GM19023 (cell line): ENCODE data around the gene CPVL.
"Not testable (repeated sequence)": the region's sequence is repeated elsewhere in the genome, so short reads cannot be mapped to it uniquely, and the experiment has no call there.

Experiments
- ATAC-seq: cut with Tn5 transposase; IDR thresholded peaks from one replicate; pipeline ENCODE4 v1.9.1; 2021; ENCODE audit warnings: mild to moderate bottlenecking, moderate library complexity; ENCODE audit not compliant: unreplicated experiment

The CPVL gene

DNA sequence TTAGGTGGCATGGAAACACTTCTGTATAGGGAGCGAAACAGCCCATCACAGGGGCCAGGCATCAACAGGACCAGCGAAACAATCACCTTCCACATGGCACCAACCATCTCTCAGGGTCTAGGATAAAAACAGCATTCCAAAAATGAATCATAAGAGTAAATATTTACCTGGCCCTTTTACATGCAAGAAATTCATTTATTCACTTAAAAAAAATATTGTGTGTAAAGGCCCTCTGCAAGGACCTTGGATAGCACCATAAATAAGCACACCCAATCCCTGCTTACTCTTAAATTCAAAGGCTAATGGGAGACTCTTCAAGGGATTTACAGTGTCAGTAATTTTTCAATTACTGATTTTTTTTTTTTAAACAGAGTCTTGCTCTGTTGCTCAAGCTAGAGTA, 25.4 kb downstream of the CPVL start:
- no peak for ATAC-seq

DNA sequence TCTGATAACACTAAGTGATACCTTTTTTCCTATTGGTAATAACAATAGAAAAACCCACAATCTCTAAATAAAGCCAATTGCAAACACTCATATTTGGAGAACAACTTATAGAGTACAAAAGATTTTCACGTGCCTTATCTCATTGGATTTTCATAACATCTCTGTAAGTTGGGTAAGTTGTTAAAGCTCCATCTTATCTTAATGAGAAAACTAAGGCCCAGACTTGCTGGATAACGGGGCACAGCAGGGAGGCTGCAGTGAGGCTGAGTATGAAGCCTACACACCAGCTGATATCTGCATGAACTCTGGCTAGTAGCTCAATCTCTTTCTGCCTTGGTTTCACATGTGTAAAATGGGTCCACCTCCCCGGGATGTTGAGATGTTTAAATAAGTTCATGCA, 26.8 kb downstream of the CPVL start:
- ATAC-seq = no peak

DNA sequence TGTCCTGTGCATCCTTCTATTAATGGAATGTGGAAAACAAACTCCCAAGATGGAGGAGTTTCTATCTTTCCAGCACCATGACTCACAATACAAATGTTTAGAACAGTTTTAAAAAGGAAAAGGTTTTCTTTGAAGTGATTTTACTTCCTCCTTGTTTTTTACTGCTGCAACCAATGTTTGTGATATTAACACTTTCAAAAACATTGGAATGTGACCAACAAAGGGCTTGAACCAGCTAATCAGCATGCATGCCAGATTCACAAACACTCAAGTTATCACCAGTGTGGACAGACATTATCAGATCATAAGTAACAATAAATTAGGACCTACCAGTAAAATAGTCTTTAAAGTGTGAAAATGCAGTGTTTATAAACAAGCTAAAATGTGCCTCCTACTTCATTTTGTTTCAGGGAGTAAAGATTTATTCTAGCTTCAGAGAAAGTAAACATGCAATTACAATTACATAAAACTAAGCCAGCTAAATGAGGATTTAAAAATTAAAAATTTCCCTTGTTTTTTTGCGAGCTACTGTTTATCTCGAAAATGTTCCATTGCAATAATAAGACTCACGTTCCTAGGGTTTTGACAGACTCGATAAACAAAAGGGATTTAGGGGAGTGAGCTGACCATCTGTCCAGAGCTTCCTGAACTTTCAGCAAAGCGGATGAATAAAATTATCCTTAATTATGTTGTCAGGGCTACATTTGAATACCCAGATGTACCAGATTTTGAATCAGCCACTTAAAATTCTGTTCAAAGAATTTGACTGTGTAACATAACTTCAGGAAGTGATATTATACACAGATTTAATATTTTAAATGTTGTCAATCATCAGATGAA, 29.8 kb downstream of the CPVL start:
- ATAC-seq = no peak

DNA sequence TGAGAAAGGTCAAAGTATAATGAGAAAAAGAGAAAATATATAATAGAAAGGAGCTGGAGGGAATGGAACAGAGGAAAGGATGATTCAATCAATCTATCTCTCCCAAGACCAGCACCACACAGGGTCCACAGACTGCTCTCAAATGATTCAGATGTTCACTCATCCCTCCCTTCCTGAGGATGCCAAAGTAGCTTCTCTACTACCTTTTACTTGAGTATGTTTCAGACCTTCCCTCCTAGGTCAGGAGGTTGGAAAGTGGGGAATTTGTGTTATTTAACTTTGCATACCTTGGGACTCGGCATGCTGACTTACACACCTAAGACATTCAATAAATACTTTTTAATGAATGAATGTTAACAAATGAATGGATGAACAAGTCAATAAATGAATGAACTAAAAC, 30.6 kb downstream of the CPVL start:
- no peak for ATAC-seq

DNA sequence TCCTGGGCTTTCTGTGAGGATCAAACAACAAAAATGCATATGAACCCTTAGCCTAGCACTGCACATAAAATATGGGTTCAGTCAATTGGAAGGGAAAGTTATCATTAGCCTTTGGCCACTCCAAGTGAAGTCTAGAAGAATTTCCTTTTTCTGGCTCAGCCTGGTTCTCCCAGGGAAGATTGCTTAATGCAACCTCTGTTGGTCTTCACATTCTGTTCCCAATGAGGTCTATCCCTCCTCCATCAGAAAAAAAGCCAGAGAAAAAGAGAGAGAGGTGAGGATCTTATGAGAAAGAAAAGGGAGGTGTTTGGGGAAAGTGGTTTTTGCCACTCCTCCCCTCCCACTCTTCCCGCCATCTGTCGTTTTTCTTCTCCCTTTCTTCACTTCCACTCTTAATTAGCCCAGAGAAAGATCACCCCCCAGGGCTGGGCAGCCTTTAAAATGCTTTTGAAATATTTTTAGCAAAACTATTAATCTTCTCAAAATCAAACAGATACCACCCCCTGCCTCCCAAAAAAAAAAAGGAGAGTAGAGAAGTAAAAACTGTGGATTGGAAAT, 31.1 kb downstream of the CPVL start:
- ATAC-seq = no peak

DNA sequence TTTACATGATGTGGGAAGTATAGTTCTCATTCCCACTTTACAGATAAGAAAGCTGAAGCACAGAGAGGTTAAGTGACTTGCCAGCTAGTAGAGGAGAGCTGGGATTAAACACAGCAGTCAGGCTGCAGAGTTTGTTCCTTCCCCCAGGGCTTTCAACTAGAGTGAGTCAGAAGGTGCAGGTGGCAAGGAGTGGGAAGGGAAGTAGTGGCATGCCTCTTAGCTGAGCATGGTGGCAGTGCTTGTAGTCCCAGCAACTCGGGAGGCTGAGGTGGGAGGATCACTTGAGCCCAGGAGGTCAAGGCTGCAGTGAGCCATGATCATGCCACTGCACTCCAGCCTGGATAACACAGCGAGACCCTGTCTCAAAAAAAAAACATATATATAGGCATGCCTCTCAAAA, 32.1 kb downstream of the CPVL start:
- ATAC-seq = not testable (repeated sequence)

DNA sequence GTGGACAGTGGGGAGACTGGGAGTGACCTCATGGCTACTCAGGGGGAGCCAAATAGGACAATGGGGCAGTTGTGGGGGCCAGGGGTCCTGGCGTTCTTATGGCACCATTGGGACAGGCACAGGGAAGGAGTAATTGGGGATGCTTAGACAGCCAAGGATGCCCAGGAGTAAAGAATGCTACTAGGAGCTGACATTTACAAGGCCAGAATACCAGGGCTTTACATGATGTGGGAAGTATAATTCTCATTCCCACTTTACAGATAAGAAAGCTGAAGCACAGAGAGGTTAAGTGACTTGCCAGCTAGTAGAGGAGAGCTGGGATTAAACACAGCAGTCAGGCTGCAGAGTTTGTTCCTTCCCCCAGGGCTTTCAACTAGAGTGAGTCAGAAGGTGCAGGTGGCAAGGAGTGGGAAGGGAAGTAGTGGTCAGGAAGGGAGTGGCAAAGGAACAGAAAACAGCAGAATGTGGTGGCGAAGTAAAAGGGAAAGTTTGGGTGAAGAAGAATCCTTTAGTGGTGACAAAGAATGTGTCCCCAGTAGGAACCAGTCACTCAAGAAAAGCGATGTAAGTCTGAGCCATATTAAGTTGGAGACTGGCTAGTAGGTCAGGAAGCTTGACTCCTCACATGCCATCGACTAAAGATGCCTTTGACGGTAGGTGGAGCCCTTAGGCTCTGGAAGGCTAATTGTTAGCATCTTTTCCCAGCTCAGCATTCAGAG, 32.8 kb downstream of the CPVL start:
- no peak for ATAC-seq

DNA sequence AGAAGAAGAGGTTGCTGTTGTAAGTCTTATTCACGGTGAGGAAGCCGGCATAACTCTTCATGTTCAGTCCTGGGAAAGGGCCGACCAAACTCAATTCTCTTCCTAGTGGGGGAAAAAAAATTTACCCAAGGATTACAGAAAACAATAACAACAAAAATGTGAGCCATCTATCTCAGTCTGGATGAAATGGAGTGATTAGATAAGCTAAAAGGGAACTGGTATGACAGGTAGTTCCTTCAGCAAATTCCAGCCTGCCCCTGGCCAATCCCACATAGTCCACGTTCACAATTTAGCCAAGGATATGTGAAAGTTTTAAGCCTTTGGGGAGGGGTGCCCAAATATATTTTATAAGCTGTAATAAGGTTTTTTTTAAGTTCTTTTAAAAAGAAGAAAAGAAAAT, 33.6 kb downstream of the CPVL start:
- ATAC-seq = no peak

DNA sequence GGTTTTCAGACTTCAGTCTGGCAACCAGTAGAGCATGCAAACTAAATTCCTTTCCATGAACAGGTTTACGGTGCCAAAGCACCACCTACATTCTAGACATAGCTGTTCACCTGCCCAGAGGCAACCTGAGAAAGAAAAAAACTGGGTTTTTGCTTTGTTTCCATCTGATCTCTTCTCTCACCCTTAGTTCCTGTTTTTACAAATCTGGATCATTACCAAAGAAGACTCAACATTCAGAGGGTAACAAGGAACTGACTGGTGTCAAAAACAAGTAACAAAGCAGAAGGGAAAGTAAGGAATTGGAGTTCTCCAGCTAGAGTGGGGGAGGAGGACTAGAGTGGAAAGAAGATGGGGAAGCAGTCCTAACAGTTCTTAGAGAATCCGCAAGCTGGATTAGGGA, 36.4 kb downstream of the CPVL start:
- ATAC-seq = no peak

DNA sequence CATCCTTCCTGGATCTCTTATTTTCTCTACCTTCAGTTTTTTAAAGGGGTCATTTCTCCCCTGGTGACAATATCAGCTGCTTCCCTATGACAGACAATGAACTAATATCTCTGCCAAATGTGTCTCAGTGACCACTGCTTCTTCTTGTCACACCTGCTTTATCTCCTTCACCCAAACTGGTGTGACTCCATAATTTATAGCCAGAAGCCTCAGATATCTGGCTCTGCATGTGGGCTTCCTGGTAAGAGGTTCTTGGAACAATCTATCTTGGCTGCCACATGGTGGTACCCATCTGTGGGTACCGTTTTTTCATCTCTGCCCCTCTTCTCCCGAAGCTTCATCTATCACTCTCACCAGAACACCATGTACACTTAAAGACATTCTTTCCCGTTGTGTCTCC, 37.0 kb downstream of the CPVL start:
- no peak for ATAC-seq

DNA sequence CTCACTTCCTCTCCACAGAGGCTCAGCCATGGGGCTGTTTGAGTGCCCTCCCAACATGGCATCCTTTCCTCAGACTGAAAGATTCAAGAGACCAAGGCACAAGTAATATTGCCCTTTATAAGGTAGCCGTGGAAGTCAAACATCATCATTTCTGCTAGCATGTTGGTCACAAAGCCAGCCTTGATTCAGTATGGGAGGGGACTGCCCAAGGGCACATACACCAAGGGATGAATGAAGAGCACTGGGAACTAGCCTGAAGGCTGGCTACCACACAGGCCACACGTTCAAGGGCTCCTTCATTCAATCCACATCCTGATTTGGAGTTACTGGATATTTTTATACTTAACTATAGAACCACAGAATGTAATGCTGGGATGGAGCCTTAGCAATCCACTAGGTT, 39.3 kb downstream of the CPVL start:
- ATAC-seq = no peak

DNA sequence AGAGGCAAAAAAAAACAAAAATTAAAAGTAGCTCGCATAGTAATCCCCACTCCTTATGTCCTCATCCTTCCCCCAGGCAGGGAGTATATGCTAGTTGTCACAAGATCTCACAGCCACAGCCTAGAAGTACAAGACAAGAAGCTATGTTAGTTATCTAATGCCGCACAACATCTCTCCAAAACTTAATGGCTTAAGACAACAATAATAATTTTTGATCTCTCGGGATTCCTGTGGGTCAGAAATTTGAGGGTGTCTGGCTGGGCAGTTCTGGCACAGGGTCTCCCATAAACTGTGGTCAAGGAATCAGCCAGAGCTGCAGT, 39.7 kb downstream of the CPVL start:
- ATAC-seq = no peak

DNA sequence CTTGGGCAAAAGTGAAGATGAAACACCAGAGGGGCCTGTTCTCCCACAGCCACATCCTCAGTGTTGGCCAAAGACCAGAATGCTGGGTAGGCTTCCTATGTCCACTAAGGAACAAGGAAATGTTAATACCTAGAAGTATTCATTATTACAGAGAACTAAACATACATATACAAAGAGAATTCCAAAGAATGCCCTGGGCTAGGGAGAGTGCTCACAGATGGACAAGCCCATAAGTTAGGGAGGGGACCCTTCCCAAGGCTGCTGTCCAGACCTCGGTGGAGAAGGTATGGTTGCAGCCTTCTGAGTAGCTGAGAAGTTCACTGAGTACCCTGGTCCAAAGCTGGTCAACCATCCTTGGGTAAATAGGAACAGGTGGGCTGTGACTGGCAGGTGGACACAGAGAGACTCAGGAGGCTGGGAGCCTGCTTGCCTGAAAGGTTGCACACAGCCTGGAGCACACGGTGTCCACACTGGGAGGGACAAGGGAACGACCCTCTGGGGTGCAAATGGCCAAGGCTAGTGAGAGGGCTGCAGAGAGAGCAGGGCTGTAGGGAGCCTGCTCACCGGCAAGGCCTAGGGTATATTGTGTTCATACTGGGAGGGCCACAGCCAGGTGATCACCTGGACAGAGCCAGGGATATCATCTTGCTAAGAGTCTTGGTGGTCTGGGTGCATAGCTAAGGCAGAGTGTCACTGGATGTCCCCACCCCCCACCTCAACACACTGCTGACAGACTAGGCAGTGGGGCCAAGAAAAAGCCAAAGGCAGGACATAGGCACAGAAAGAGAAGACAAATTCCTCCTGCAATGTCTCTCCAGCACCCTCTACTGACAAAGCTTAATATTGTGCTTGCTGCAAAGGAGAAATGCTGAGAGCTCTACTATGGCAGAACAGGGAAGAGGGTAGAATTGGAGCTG, 40.3 kb downstream of the CPVL start:
- ATAC-seq = peak; percentile 64

DNA sequence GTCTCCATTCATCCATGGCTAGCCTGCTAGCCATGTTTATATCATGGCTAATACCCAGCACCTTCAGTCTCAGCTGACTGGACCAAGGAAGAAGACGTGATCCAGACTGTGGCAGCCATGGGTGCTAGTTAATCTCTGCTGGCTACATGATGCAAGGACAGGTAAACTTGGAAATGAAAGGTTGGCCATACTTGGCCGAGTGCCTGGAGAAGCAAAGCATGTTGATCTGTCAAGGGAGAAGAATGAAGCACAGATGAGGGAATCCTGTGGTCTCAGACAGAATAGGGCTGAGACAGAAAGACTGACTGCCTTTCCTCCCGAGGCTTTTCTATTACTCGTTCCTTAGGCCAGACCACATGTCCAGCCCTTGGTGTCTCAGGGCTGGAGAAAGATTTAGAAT, 41.1 kb downstream of the CPVL start:
- no peak for ATAC-seq

DNA sequence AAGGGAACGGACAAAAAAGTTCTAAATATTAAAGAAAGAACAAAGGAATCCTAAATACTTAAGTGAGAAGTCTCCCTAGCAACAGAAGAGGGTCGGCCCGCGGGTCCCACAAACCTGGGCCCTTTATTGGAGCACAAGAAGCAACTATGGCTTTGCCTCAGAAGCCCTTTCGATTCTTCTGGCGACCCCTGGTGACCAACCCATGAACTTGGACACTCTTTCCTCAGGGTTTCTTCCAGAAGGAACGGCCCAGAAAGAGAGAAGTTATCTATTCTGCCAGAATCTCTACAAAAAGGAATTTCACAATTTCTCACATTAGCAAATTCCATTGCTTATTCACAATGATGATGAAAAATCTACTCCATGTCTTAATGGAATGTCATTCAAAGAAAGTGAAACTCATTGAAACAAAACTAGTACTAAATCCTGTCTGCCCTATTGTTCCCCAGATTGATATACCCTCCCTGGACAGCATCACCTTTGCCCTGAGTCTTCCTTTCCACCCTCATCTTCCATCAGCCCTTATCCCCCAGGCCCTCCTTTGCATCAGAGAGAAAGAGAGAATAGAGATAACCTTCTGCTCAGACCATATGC, 43.7 kb downstream of the CPVL start:
- no peak for ATAC-seq

DNA sequence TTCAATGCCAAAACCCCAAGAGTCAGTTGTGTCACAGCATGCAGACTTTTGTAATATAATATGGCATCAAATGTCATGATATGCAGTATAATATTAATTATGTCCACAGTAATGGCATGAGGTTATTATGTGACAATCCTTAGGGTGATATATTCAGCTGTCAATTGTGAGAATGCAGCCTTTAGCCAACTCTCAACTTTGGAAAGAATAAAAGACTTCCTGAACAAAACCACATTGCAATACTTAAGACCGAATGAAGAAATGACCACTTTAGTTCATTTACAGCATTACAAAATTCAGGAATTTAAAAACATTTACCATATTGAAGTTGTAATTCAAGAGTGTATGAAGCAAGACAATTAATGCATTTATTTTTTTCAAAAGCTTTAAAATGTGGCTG, 45.4 kb downstream of the CPVL start:
- no peak for ATAC-seq

DNA sequence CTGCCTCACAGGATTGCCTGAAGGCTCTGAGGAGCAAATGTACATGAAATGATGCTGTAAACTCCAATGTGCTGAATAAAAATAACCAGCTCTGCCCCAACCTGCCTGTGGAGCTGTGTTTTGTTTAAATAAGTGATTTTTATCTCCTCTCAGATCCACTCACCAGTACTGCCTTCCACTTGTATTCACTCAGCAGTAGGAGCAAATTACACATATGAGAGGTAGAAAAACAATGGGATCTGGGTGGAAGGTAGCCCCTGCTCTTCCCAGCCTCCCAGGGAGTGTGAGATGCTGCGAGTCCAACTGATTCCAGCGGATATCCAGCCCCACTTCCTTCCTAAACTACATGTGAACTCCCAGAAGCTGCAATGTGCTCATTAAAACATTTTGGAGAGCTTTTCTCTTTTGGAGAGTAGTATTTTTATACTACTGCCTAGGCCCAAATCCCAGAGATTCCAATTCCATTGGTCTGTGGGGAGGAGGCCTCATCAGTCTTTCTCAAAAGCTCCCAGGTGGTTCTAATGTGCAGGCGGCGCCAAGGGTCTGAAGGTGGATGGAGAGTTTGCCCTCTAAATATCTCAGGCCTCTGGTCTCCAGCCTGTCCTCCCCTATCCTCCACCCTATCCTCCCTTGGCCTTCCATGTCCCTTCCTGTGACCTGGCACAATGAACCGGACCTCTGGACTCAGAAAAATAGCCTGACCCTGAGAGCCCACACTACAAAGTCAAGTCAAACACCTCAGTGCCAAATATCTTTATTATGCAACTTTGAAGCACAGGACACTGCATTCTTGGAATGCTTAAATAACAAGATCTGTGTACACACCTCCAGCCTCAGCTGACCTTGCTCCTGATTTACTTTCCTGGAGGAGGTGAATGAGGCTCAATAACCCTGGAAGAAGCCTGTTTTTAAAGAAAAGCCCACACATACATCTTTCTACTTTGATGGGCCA, 46.2 kb downstream of the CPVL start:
- no peak for ATAC-seq

DNA sequence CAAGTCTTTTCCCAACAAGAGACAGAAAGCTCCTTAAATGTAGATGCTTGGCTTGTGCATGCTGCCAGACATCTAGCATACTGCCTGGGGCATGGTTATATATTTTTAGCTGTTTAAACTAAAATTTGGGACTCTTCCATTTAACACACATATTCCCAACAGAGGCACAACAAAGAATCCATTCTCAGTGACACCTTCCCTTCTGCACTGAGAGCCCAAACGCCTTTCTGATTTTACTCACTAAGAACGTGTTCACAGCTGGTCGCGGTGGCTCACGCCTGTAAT, 49.9 kb downstream of the CPVL start:
- no peak for ATAC-seq

DNA sequence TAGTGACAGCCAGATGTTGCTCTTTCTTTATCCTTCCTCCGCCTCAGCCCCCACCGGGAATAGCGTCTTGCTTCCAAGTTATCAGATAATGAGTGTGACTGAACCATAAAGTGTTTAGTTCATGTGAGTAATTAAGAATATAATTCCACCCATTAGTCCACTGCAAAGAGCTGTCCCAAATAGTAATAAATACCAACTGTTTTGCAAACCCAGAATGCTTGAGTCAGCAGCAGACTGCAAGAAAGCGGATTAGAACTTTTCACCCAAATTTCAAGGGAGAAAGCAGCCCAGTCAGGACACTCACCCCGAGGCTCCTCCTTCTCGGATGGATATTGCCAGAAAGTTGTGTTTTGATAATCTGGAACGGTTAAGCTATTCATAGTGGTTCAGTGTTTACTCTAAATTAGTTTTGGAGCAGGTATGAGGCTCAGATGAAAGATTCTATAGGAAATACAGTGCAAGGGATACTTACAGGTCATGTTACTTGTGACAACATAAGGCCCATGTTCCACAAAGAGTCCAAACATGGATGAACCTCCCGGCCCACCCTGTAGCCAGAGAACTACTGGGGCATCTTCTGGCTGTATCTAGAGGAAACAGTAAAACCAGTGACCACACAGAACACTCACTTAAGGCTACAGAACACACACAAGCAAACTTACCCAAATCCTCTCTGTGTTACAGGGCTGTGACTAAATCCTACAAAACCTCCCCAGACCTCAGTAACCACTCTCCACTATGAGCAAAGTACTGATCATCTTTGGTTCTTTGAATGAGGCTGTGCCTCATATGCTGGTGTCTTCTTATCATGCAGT, 50.5 kb downstream of the CPVL start:
- ATAC-seq = no peak
